Activated CD4-positive, alpha-beta T cell treated with anti-CD3 and anti-CD28 coated beads, Interleukin-2, amount 50 U/mL, for 24 hours (primary cell): Measurements from ENCODE around the gene SERPINB6.
"Not testable (repeated sequence)": the region's sequence is repeated elsewhere in the genome, so short reads cannot be mapped to it uniquely, and the experiment has no call there.

Experiments used
- DNase-seq, 2 donors: peaks; one replicate each; pipeline ENCODE4 v3.0.0-alpha.2; 2020; ENCODE audit warnings: low read depth in 1 of 2, low spot score in 1 of 2

Gene SERPINB6

DNA sequence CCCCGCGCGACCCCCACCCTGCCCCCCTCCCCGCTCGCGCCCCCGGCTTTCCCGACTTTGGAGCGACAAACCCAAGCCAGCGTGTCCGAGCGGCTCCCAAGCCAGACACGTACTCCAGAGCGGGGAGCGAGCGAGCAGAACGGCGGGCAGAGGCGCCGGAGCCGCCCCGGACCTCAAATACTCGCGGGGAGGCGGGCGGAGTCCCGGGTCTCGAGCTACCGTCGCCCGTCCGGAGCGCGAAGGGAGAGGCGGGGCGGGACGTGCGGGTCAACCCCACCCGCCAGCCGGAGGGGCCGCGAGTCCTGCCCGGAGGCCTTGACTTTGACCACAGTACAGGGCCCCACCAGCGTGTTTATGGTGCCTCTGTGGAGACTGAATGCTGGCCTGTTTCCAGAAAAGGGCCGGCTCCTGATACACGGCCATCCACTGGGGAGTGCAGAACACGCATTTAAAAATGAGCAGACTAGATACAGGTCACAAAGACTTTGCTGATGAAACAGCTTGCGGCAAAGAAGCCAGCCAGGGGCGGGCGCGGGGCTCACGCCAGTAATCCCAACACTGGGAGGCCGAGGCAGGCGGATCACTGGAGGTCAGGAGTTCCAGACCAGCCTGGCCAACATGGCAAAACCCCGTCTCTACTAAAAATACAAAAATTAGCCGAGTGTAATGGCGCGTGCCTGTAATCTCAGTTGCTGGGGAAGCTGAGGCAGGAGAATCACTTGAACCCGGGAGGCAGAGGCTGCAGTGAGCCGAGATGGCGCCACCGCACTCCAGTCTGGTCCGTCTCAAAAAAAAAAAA is at the start of gene SERPINB6:
SERPINB6 (minus strand) TSS at position 148 of the 799 bp plus-strand sequence. CDS start 12,235 bp downstream, outside the sequence.
- peak in 1 of 2 donors; percentile 17 for DNase-seq

DNA sequence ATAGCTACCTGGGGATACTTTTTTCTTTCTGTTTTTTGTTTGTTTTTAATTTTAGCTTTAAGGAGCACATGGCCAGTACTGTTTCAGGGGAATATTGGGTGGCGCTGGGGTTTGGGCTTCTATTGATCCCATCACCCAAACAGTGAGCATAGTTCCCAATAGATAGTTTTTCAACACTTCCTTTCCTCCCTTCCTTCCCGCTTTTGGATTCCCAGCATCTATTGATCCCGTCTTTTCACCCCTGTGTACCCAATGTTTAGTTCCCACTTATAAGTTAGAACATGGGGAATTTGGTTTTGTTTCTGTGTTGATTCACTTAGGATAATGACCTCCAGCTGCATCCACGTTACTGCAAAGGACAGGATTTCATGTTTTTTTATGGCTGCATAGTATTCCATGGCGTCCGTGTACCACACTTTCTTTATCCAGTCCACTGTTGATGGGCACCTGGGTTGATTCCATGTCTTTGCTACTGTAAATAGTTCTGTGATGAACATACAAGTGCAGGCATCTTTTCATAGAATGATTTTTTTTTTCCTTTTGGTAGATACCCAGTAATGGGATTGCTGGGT is 48.5 kb upstream of the SERPINB6 start:
- DNase-seq, result no peak

DNA sequence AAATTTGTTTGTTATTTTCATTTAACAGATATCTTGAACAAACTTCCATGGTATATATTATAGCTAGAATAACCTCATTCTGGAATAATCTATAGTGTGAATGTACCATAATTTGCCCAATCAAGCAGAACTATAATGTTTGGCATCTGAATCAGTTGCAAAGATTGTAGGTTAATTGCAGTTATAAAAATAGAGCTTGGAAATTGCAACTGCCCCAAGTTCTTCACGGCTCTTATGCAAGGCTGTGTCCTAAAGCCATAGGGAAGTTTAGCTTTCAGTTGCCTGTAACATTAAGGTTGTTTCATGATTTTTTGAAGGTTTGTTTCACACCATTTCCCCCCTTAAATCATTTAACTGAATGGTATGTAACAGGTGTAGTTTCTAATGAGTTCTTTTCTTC is 47.7 kb upstream of the SERPINB6 start:
- no peak for DNase-seq

DNA sequence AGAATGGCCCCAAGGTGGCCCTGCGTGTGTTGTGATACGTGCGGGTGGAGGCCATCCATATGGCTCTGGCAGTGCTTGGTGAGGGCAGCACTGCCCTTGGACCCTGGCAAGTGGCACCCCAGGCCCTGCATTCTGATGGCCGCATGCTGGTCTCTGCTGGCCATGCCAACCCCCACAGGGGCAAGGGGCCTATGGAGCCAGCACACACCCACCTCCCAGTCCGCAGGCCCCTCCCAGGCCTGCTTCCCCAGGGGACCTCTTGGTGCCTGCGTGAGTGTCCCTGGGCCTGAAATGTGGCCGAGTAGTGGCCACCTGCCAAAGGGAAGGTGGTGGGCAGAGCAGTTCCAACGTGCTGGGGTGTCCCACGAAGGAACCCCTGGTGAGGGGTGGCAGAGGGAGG is 45.9 kb upstream of the SERPINB6 start:
- DNase-seq, result no peak

DNA sequence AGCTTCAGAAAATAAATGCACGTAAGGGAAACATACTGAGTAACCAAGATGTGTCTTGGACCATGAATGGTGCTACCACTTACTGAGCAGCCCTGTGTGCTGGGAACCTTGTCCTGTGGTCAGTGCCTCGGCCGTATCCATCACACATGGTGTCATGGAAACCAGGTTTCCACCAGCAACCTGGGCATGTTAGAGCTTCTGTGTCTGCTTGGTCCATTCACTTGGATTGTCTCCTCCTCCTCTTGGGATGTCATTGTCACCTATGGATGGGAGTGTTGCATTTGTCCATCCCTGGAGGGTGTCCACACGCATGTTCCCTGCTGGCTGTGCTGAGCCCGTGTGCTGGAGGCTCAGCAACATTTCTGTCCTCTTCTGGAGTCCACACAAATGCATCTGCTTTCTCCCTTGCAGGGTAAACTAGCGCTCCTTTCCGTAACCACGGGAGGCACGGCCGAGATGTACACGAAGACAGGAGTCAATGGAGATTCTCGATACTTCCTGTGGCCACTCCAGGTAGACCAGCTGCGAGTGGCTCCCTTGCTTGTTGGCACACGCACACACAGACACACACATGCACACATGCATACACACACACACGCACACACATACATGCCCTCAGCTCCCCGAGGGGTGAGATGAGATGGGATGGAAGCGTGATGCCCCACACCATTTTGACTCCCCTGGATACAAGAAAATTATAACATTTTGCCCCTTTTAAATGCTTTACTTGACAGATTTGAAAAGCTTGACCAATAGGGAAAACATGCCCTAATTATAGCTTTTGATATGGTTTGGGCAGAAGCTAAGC is 45.3 kb upstream of the SERPINB6 start:
- DNase-seq, result no peak

DNA sequence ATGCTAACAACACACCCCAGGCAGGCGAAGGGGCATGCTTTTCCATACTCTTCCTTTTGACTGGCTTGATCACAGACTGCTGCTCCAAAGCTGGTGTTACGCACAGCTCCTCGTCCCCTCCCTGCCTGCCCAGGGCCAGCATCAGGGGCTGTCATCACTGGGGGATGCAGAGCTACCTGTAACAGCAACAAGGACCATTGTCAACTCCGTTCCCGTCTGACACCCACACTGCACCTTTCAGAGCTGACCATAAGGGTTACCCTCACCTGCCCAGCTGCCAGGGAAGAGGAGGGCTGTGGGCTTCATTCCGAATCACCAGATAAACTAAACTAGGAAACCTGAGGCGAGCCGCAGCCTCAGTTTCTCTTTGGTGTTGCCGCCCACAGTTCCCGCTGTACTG is 43.8 kb upstream of the SERPINB6 start:
- no peak for DNase-seq

DNA sequence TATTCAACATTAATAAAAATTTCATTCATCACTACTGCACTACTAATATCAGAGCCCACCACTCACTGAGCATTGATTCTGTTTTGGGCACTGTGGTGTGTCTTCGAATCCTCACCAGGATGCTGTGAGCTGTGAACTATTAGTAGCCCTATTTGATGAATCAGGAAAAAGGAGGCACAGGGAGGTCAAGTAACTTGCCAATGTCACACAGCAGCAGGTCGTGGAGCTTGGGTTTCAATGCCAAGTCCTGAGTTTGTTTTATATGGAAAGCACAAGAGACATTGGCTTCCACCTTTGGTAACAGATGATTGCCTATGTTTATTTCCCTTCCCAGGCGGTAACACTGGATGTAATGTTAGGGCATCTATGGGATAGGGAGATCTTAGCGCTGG is 43.3 kb upstream of the SERPINB6 start:
- no peak for DNase-seq

DNA sequence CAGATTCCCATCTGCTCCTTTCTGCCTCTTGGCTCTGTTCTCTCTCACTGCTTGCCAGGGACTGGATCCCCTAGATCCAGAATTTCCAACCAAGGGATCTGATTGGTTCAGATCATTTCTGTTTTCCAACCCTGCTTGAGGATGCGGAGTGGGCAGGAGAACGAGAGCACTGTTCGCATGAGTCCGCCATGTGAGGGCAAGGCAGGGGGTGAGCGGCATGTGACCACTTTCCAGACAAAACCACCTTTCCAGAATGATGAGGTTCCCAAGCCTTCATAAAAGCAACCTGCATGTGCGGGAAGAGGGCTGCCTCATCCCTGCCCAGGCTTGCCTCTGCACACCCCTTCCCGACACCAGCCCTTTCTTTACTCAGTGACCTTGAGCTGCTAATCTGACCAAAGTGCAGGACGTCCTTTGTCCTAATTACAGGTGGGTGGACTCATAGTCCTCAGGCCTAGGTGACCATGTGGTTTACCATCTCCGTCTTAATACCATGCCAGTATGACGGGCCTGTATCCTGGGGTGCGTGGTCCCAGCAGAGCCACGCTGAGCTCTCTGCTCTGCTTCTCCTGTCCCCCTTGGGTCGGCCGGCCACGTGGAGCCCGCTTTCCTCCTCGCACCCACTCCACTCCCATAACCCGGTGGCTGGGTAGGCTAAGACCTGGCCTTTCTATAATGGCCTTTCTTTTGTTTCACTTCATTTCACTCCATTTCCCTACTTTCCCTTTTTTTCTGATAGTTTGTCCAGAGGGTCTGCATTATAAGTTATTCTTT is 42.7 kb upstream of the SERPINB6 start:
- DNase-seq, result no peak

DNA sequence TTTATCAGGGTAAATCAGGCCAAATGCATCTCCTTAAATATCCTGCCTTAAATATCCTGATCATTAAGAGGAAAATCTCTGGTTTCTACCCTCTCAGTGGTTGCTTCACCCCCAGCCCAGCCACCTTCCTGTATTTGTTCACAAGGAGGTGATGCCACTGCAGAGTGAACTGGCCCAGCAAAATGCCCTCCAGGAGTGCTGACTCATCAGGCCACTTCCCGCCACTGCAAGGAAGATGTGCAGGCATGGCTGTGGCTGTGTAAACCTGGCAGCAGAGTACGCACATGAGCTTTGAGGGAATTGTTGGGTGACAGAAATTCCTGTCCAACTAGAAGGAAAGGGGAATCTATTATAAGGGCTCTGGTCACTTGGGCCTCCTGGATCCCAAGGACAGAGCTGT is 42.1 kb upstream of the SERPINB6 start:
- no peak for DNase-seq

DNA sequence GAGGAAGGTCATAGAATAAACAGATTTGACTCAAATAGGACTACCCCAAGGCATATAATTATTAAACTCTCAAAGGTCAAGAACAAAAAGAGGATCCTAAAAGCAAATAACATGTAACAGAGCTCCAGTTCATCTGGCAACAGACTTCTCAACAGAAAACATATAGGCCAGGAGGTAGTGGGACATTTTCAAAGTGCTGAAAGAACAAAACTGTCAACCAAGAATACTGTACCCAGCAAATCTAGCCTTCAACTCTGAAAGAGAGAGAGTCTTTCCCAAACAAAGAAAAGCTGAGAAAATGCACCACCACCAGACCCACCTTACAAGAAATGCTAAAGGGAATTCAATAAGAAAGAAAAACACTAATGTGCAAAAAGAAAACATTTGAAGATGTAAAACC is 40.2 kb upstream of the SERPINB6 start:
- no peak for DNase-seq

DNA sequence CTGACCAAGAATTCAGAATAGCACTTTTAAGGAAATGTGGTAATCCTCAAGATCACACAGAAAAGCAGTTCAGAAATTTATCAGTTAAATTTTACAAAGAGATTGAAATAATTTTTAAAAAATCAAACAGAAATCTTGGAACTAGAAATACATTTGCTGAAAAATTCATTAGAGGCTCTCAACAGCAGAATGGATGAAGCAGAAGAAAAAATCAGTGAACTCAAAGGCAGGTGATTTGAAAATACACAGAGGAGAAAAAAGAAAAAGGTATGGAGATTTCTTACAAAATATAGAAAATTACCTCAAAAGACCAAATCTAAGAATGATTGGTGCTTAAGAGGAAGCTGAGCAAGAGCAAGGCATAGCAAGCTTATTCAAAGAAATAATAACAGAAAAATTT is 39.8 kb upstream of the SERPINB6 start:
- no peak for DNase-seq

DNA sequence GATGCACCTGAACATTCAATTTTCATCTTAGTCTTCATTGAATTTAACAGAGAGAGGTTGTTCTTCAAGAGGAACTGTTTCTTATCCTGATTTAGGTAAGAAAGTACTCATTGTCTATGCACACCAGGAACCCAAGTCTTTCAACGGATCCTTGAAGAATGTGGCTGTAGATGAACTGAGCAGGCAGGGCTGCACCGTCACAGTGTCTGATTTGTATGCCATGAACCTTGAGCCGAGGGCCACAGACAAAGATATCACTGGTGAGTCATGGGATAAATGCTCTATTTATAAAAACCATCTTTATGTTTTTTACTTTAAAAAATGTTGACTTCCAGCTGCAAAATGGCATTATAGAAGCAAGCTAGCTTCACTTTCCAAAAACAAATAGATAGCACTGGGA is 38.6 kb upstream of the SERPINB6 start:
- no peak for DNase-seq

DNA sequence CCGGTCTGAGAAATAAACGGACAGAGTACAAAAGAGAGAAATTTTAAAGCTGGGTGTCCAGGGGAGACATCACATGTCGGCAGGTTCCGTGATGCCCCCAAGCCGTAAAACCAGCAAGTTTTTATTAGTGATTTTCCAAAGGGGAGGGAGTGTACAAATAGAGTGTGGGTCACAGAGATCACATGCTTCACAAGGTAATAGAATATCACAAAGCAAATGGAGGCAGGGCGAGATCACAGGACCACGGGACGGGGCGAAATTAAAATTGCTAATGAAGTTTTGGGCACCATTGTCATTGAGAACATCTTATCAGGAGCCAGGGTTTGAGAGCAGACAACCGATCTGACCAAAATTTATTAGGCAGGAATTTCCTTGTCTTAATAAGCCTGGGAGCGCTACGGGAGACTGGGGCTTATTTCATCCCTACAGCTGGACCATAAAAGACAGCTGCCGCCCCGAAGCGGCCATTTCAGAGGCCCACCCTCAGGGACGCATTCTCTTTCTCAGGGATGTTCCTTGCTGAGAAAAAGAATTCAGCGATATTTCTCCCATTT is 37.4 kb upstream of the SERPINB6 start:
- DNase-seq, result not testable (repeated sequence)

DNA sequence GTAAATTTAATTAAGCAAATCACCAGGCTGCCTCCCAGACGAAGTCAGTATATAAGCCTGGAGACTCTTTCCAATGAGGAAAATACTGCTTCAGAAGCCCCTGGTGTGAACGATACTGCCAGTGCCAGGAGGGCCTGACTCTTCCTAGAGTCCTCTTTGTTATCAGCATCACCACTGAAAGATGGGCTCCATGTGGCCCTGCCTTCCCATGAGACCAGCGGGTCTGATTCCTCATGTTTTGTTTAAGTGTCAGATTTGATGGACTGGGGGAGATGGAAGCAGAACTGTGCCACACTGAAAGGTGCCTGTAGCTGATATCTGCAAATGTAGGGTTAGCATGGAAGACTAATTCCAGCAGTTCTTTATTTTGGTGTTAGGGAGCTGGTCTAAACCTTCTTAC is 36.2 kb upstream of the SERPINB6 start:
- DNase-seq, result no peak

DNA sequence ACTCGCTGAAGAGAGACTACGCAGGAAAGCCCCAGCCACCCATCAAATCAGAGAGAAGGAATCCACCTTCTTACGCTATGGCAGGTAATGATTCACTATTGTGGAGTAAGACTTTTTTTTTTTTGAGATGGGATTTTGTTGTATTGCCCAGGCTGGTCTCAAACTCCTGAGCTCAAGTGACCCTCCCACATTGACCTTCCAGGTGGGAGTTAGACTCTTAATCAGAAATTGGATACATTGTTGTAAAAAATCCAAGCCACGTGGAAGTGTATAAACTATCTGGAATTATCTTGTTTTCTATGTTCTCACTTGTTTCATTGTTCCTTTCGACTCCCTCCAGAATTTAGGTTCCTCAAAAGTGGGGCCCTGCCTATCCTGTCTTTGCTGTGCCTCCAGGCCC is 35.1 kb upstream of the SERPINB6 start:
- no peak for DNase-seq

DNA sequence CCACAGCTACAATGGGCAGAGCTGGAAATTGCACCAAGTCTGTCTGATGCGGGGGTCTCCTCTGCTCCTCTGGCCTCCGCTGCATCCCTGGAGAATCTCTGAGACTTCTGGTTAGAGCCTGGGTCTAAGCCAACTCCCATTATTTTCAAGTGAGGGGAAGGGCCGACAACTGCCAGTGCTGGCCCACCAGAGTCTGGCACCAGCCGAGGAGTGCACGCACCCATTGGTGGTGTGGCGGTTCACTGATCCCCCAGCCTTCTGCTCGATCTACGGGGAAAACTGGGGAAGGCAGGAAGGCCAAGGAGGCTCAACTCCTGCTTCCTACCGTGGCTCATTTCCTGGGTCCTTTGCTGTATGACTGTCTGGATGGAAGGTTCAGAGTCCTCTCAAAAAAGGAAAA is 34.5 kb upstream of the SERPINB6 start:
- no peak for DNase-seq

DNA sequence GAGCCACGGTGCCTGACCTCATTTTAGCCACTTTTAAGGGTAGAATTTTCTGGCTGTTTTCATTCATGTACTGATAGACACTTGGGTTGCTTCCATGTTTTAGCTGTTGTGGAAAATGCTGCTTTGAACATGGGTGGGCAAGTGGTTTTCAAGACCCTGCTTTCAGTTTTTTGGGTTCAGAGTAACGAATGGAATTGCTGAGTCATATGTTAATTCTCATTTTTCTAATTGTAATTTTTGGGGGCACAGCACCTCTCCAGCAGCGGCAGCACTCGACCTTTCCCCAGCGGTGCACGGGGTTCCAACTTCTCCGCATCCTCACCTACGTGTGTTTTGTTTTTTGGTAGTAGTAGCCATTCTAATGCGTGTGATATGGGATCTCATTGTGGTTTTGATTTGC is 33.7 kb upstream of the SERPINB6 start:
- DNase-seq, result no peak

DNA sequence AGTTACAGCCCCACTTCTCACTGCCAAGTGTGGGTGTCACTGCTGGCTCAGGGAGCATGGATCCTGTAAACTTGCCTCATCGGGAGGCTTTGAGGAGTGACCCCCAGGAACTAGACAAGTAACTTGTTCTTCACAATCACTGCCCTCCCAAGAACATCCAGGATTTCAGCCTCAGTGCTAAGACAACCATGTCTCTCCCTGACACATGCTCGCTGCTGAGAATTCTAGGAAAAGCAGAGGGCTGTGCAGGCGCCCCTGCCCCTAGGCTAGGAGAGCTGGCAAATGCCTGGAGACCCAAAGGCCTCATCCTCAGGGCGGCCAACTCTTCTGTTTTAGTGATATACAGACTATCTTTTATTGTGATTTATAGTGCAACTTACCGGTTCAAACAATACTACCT is 31.9 kb upstream of the SERPINB6 start:
- DNase-seq, result not testable (repeated sequence)

DNA sequence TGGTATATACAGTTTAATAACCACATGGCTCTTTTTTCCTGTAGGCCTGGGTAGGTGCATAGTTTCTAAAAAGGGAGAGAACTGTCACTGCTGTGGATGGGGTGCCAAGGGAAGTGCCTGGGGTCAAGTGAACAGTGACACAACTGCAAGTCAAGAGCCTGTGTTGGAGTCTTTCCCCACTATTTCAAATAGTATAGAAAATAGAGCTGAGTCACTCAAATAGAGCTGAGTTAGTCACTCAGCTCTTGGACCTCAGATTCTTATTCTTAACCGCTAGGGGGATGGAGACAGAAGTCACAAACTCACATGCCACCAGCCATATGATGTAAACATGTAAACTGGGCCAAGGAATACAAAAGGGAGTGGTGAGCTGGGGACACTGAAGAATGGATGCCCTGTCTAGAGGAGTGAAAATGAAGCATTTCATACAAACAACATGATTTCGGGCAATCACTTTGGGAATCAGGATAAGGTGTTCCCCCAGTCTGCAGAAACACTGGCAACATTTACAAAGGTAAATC is 30.5 kb upstream of the SERPINB6 start:
- DNase-seq, result no peak

DNA sequence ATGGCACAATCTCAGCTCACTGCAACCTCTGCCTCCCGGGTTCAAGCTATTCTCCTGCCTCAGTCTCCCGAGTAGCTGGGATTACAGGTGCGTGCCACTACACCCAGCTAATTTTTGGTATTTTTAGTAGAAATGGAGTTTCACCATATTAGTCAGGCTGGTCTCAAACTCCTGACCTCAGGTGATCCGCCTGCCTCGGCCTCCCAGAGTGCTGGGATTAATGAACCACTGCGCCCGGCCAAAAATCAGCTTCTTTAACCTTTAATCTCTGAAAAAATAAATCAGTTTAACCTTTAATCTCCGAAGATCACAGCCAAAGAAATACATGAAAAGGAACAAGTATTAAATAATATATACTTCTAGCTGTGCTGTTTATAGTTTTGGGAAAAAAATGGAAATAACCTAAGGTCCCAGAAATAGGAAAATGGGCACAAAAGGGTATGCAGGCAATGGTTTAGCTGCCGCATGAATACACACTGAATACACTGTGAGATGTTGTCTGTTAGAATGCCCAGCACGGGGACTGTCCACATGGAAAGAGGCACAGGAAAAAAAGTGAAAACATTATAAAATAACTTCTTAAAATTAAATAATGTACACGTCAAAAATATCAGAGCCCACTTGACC is 29.9 kb upstream of the SERPINB6 start:
- DNase-seq, result no peak
